Vagina (tissue), 2 donors: ENCODE data around the gene ADGRB2.

ENCODE experiments used
- CTCF ChIP-seq, 3 experiments: fragments of 450-650 bp in 2 of 3; fragments of 200-600 bp in 1 of 3; sonication (generic) in 1 of 3; IDR thresholded peaks; one replicate each; pipeline ENCODE4 v1.5.1; 2017 to 2019; ENCODE audit warnings: antibody characterized with exemption in 3 of 3, mild to moderate bottlenecking in 2 of 3, moderate library complexity in 2 of 3
- POLR2A ChIP-seq, 2 donors: fragments of 450-650 bp; IDR thresholded peaks; one replicate each; pipeline ENCODE4 v1.6.1; 2017; ENCODE audit warnings: antibody characterized with exemption in 2 of 2, mild to moderate bottlenecking in 2 of 2, moderate library complexity in 2 of 2

GRCh38 chr1:31732343-31732742 lies 31.8 kb downstream of the ADGRB2 start:
- no peak for TF ChIP-seq CTCF (IDR thresholded peaks at IDR 0.05)
- no peak for TF ChIP-seq POLR2A (IDR thresholded peaks at IDR 0.05)
